Stimulated activated effector memory CD8-positive, alpha-beta T cell treated with anti-CD3 and anti-CD28 coated beads, Interleukin-12 subunit alpha, Interleukin-12 subunit beta, amount 100 ng/mL, for 72 hours (primary cell): Measurements from ENCODE around the gene HTN1.
"Not testable (repeated sequence)": the region's sequence is repeated elsewhere in the genome, so short reads cannot be mapped to it uniquely, and the experiment has no call there.

Experiments used
- ATAC-seq: fragments of 150-1000 bp; cut with Tn5 transposase; 2 replicates; pipeline ENCODE4 v1.10.0; 2021
- DNase-seq, 2 donors: peaks; one replicate each; pipeline ENCODE4 v3.0.0; 2021 to 2022; ENCODE audit warnings: low spot score in 2 of 2
- H3K27ac Mint-ChIP-seq: one replicate; pipeline ENCODE4 v1.8.0; 2022; ENCODE audit warnings: mild to moderate bottlenecking, mixed read lengths
- H3K36me3 Mint-ChIP-seq: one replicate; pipeline ENCODE4 v1.8.0; 2022; ENCODE audit warnings: mild to moderate bottlenecking, mixed read lengths
- H3K4me1 Mint-ChIP-seq: one replicate; pipeline ENCODE4 v1.8.0; 2022; ENCODE audit warnings: mixed read lengths
- H3K4me3 Mint-ChIP-seq: one replicate; pipeline ENCODE4 v1.8.0; 2022; ENCODE audit warnings: mild to moderate bottlenecking, mixed read lengths
- H3K9me3 Mint-ChIP-seq: one replicate; pipeline ENCODE4 v1.8.0; 2022; ENCODE audit warnings: mixed read lengths

The HTN1 gene

DNA sequence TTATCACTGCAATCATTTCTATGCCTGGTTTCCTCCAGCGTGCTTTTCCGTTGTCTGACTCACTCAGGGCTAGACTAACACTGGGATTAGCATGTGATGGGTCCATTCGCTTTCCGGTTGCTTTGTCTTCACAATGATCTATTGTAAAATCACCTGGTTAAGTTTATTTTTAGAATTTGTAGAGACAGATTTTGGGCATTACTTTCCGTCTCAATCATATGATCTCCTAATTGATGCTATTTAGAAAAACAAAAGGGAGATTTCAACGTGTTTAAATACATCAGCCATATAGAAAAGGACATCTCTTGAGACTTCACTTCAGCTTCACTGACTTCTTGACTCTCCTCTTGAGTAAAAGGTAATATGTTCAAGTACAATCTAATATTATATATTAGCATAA lies at the start of gene HTN1:
TSS of gene HTN1 (plus strand) at position 301 of the 400 bp plus-strand sequence. CDS start 2,639 bp downstream, outside the sequence.
- not testable (repeated sequence) for H3K36me3 Mint-ChIP-seq, H3K4me3 Mint-ChIP-seq, ATAC-seq, H3K9me3 Mint-ChIP-seq, H3K27ac Mint-ChIP-seq, DNase-seq, H3K4me1 Mint-ChIP-seq

DNA sequence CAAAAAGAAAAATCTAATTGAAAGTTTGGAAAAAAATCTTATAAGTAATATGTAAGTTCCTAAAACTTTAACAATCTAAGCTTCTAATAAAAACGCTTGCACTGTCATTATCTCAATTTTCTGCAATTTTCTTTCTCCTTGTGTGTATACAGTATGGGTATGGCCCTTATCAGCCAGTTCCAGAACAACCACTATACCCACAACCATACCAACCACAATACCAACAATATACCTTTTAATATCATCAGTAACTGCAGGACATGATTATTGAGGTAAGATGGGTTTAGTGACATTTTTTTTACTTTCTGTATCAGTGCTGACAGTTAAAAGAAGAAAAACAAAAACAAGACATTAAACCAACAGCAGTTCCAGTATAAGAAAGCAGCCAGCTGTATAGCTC lies 49.5 kb upstream of the HTN1 start:
- Mint-ChIP-seq H3K4me1 (no peaks in the 10 kb centered on the region), H3K27ac (no peak overlapping the region), H3K9me3 (peaks cover 6% of the 10 kb centered on the region), H3K36me3 (no peaks in the 10 kb centered on the region), H3K4me3 (no peak overlapping the region)
- ATAC-seq = no peak
- DNase-seq = no peak

DNA sequence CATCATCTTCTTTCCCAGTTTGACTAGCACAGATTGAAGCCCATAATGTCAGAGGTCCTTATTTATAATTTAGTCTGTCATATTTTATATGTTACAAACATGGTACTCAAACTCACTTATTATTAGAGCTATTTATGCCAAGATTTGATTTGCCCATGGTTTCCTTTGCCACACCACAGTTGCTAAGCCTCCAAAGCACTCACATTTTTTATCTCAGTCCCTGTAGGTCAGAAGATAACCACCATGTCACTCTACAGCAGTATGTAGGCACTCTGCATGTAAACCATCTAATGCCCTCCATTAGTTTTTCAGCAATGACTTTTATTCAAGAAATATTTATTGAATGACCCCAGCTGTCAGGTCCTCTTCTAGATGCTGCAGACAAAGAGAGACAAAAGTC lies 47.7 kb upstream of the HTN1 start:
- H3K36me3 Mint-ChIP-seq = no peaks in the 10 kb centered on the region
- ATAC-seq (no peak), DNase-seq (no peak)
- no peak overlapping the region for H3K27ac Mint-ChIP-seq
- H3K4me3 Mint-ChIP-seq = no peak overlapping the region
- peaks cover 6% of the 10 kb centered on the region for H3K9me3 Mint-ChIP-seq
- no peaks in the 10 kb centered on the region for H3K4me1 Mint-ChIP-seq

DNA sequence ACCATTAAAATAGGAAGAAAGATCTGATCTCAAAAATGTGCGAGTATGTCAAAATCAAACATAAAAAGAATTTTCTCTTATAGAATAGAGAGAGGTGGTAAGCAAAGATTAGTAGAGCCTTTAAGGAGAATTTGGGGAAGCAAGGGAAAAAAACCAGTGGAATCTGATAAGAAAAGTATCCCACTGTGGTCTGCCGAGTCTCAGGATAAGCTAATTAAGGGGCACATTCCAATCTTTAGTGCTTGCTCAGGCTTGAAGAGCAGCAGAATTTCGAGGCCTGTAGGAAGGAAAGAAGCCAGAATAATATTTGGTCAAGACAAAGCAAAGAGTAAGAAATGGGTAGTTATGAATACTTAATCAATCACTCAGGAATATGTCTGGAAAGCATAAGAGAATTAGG lies 41.5 kb upstream of the HTN1 start:
- Mint-ChIP-seq H3K9me3 (peaks cover 14% of the 10 kb centered on the region), H3K4me1 (no peaks in the 10 kb centered on the region), H3K36me3 (no peaks in the 10 kb centered on the region), H3K27ac (no peak overlapping the region), H3K4me3 (no peak overlapping the region)
- DNase-seq = no peak
- ATAC-seq = no peak

DNA sequence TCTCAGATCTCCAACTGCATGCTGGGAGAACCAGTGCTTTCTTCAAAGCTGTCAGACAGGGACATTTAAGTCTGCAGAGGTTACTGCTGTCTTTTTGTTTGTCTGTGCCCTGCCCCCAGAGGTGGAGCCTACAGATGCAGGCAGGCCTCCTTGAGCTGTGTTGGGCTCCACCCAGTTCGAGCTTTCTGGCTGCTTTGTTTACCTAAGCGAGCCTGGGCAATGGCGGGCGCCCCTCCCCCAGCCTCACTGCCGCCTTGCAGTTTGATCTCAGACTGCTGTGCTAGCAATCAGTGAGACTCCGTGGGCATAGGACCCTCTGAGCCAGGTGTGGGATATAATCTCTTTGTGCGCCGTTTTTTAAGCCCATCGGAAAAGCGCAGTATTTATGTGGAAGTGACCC lies 31.2 kb upstream of the HTN1 start:
- H3K27ac Mint-ChIP-seq, ATAC-seq, H3K36me3 Mint-ChIP-seq, DNase-seq, H3K4me3 Mint-ChIP-seq, H3K4me1 Mint-ChIP-seq: not testable (repeated sequence)
- peaks cover 11% of the 10 kb centered on the region for H3K9me3 Mint-ChIP-seq

DNA sequence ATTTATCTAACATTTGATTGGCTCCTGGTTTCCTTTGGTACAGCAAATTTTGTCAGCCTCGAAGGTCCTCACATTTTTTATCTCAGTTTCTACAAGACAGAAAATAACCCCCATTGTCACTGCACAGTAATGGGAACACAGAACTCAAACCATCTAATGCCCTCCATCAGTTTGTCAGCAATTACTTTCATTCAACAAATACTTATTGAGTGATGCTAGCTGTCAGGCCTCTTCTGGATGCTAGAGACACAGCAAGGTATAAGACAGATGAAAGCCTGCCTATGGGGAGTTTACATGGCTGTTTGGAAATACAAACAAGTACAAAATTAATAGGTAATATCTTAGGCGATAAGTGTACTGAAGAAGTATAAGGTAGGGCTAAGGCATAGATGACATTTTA lies 27.0 kb upstream of the HTN1 start:
- ATAC-seq (no peak), DNase-seq (no peak)
- H3K36me3 Mint-ChIP-seq = no peaks in the 10 kb centered on the region
- peaks cover 14% of the 10 kb centered on the region for H3K9me3 Mint-ChIP-seq
- no peak overlapping the region for H3K27ac Mint-ChIP-seq
- no peaks in the 10 kb centered on the region for H3K4me1 Mint-ChIP-seq
- H3K4me3 Mint-ChIP-seq = no peak overlapping the region

DNA sequence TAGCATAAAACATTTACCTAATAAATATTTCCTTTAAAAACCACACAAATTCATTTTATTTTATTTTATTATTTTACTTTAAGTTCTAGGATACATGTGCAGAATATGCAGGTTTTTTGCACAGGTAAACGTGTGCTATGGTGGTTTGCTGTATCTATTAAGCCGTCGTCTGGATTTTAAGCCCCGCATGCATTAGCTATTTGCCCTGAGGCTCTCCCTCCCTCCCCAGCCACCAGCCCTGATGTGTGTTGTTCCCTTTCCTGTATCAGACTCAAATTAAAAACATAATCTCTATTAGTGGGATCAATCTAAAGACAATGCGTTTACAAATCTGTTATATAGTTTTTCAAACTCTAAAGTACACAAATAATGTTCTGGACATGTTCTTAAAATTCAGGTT lies 23.2 kb upstream of the HTN1 start:
- Mint-ChIP-seq H3K9me3 (peaks cover 15% of the 10 kb centered on the region), H3K4me3 (no peak overlapping the region), H3K4me1 (no peaks in the 10 kb centered on the region), H3K36me3 (no peaks in the 10 kb centered on the region), H3K27ac (no peak overlapping the region)
- no peak for DNase-seq
- no peak for ATAC-seq

DNA sequence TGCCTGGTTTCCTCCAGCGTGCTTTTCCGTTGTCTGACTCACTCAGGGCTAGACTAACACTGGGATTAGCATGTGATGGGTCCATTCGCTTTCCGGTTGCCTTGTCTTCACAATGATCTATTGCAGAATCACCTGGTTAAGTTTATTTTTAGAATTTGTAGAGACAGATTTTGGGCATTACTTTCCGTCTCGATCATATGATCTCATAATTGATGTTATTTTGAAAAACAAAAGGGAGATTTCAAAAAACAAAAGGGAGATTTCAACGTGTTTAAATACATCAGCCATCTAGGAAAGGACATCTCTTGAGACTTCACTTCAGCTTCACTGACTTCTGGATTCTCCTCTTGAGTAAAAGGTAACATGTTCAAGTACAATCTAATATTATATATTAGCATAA lies 22.1 kb upstream of the HTN1 start, which contains the start of gene HTN3:
TSS of gene HTN3 (plus strand) at position 301 of the 400 bp plus-strand sequence. CDS start 2,282 bp downstream, outside the sequence.
- H3K36me3 Mint-ChIP-seq, H3K4me3 Mint-ChIP-seq, H3K27ac Mint-ChIP-seq, DNase-seq, ATAC-seq, H3K4me1 Mint-ChIP-seq: not testable (repeated sequence)
- H3K9me3 Mint-ChIP-seq = peaks cover 15% of the 10 kb centered on the region

DNA sequence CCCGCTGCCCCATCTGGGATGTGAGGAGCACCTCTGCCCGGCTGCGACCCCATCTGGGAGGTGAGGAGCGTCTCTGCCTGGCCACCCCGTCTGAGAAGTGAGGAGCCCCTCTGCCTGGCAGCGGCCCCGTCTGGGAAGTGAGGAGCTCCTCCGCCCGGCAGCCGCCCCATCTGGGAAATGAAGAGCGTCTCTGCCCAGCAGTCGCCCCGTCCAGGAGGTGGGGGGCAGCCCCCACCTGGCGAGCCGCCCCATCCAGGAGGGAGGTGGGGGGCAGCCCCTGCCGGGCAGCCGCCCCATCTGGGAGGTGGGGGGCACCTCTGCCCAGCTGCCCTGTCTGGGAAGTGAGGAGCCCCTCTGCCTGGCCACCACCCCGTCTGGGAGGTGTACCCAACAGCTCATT lies 12.7 kb upstream of the HTN1 start:
- H3K9me3 Mint-ChIP-seq, ATAC-seq, H3K36me3 Mint-ChIP-seq, DNase-seq, H3K4me3 Mint-ChIP-seq, H3K27ac Mint-ChIP-seq, H3K4me1 Mint-ChIP-seq: not testable (repeated sequence)

DNA sequence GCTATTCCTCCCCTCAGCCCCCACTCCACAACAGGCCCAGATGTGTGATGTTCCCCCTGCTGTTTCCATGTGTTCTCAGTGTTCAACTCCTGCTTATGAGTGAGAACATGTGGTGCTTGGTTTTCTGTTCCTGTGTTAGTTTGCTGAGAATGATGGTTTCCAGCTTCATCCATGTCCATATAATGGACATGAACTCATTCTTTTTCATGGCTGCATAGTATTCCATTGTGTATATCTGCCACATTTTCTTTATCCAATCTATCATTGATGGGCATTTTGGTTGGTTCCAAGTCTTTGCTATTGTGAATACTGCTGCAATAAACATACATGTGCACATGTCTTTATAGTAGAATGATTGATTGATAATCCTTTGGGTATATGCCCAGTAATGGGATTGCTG lies 10.3 kb upstream of the HTN1 start:
- DNase-seq, H3K27ac Mint-ChIP-seq, H3K36me3 Mint-ChIP-seq, H3K4me1 Mint-ChIP-seq, ATAC-seq, H3K9me3 Mint-ChIP-seq, H3K4me3 Mint-ChIP-seq: not testable (repeated sequence)

DNA sequence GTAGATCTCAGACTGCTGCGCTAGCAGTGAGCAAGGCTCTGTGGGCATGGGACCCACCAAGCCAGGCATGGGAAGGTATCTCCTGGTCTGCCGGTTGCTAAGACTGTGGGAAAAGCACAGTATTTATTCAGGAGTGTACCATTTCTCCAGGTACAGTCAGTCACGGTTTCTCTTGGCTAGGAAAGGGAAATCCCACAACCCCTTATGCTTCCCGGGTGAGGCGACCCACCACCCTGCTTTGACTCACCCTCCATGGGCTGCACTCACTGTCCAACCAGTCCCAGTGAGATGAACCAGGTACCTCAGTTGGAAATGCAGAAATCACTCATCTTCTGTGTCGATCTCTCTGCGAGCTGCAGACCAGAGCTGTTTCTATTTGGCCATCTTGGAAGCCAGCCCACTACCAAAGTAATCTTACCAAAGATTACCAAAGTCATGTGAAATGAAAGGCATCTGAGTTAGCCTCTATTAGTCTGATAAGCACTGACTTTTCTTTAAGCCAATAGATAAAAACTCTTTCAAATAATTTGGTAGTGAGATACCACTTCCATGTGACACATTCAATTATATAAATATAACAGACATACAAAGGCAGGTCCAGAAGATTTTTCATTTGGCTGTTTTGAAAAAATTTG lies 8.5 kb upstream of the HTN1 start:
- H3K4me1 Mint-ChIP-seq = no peaks in the 10 kb centered on the region
- no peak overlapping the region for H3K4me3 Mint-ChIP-seq
- H3K27ac Mint-ChIP-seq = no peak overlapping the region
- ATAC-seq = no peak
- no peak for DNase-seq
- no peaks in the 10 kb centered on the region for H3K36me3 Mint-ChIP-seq
- H3K9me3 Mint-ChIP-seq = peaks cover 4% of the 10 kb centered on the region

DNA sequence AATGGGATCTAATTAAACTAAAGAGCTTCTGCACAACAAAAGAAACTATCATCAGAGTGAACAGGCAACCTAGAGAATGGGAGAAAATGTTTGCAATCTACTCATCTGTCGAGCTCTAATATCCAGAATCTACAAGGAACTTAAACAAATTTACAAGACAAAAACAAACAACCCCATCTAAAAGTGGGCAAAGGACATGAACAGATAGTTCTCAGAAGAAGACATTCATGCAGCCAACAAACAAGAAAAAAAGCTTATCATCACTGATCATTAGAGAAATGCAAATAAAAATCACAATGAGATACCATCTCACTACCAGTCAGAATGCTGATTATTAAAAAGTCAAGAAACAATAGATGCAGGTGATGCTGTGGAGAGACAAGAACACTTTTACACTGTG lies 6.3 kb downstream of the HTN1 start:
- DNase-seq, H3K36me3 Mint-ChIP-seq, H3K9me3 Mint-ChIP-seq, H3K4me3 Mint-ChIP-seq, H3K4me1 Mint-ChIP-seq, ATAC-seq, H3K27ac Mint-ChIP-seq: not testable (repeated sequence)

DNA sequence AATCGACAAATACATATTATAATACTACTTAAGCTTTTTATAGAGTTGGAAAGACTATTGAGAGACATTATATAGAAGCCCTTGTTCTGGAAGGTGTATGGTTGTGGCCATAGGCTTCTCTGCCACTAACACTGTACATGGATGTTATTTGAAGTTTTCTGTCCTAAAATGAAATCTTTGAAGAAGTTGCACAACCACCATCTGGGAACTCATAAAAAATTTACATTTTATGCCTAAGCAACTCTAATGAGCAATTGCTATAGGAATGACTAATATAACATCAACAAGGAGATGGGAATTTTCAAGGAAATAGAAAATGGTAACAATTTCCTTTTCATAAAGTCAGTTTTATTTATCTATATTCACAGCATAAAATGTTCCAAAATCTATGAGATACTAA lies 7.4 kb downstream of the HTN1 start:
- Mint-ChIP-seq H3K27ac (no peak overlapping the region), H3K36me3 (no peaks in the 10 kb centered on the region)

DNA sequence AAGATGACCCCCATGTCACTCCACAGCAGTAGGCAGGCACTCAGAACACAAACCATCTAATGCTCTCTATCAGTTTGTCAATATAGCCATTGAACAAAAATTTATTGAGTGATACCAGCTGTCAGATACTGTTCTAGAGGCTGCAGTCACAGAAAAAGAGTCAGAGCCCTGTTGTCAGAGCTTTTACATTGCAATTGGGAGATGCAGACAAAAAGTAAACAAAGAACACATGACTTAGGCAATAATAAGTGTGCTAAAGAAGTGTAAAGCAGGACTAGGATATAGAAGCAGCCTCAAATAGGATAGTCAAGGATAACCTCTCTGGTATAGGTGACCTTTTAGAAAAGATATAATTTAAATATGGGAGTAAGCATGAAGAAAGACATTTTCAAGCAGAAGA lies 8.9 kb downstream of the HTN1 start:
- ATAC-seq (no peak), DNase-seq (no peak)
- Mint-ChIP-seq H3K9me3 (peaks cover 3% of the 10 kb centered on the region), H3K4me1 (no peaks in the 10 kb centered on the region), H3K4me3 (no peak overlapping the region), H3K36me3 (no peaks in the 10 kb centered on the region), H3K27ac (no peak overlapping the region)

More for the DNA sequence above, 7.4 kb downstream of the HTN1 start:
- ATAC-seq = no peak
- H3K4me3 Mint-ChIP-seq = no peak overlapping the region
- H3K4me1 Mint-ChIP-seq = no peaks in the 10 kb centered on the region
- no peak for DNase-seq
- peaks cover 3% of the 10 kb centered on the region for H3K9me3 Mint-ChIP-seq

DNA sequence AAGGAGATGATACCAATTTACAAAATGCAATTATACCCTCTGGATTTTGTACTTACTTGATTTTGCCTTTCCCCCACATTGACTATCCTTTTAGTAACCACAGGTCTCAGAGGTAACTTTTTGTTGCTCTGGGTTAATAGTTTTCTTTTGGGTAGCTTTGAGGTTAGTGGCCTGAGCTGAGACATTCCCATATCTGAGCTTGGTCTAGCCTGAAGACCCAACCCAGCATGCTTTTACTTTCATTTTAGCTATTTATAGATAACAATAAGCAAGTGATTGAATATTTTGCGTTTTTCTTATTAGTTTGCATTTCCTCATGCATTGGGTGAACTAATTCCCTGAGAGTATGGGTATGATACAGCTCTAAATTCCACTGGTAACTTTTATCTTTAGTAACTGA lies 11.8 kb downstream of the HTN1 start:
- DNase-seq = no peak
- H3K4me1 Mint-ChIP-seq = no peaks in the 10 kb centered on the region
- no peak overlapping the region for H3K4me3 Mint-ChIP-seq
- no peak overlapping the region for H3K27ac Mint-ChIP-seq
- no peak for ATAC-seq
- peaks cover 6% of the 10 kb centered on the region for H3K9me3 Mint-ChIP-seq
- no peaks in the 10 kb centered on the region for H3K36me3 Mint-ChIP-seq

DNA sequence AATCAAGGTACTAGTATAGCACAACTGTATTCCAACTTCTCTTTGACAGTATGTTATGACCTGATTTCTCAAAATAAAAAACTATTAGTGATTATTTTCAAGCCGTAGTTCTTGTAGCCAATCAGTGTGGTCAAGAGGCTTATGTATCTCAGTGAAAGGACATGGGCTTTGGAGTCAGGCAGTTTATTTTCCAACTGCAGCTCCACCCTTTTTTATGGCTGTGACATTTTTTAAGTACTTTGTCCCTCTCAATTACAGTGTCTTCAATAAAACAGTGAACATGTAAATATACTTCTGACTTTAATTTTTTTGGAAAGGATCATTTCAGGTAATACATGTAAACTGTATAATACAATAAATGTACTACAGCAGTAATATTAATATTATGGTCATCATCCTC lies 30.0 kb downstream of the HTN1 start:
- no peak for DNase-seq
- Mint-ChIP-seq H3K9me3 (no peaks in the 10 kb centered on the region), H3K4me3 (no peak overlapping the region), H3K4me1 (no peaks in the 10 kb centered on the region), H3K27ac (no peak overlapping the region), H3K36me3 (no peaks in the 10 kb centered on the region)
- no peak for ATAC-seq

DNA sequence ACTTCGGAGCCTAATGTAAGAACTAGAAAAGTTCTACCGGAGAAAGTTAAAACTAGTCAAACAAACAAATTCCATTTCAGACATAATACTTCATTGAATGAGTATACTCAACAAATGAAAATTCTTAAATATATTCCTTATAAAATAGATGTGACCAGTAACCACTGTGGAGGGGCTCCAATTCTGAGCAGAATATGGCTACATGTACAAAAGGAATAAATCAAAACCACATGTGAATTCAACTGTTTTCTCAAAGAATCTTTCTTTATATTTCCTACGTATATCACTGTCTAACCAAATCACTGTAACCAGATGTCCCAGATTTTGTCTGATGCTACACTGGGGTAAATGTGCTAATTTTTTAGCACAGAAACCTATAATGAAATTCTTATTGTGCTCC lies 49.0 kb downstream of the HTN1 start:
- peaks cover 4% of the 10 kb centered on the region for H3K9me3 Mint-ChIP-seq
- no peak for ATAC-seq
- no peak overlapping the region for H3K4me3 Mint-ChIP-seq
- no peak for DNase-seq
- no peak overlapping the region for H3K27ac Mint-ChIP-seq
- H3K4me1 Mint-ChIP-seq = no peaks in the 10 kb centered on the region
- no peaks in the 10 kb centered on the region for H3K36me3 Mint-ChIP-seq
